Measurements from ENCODE around the gene MAP3K3.

DNA sequence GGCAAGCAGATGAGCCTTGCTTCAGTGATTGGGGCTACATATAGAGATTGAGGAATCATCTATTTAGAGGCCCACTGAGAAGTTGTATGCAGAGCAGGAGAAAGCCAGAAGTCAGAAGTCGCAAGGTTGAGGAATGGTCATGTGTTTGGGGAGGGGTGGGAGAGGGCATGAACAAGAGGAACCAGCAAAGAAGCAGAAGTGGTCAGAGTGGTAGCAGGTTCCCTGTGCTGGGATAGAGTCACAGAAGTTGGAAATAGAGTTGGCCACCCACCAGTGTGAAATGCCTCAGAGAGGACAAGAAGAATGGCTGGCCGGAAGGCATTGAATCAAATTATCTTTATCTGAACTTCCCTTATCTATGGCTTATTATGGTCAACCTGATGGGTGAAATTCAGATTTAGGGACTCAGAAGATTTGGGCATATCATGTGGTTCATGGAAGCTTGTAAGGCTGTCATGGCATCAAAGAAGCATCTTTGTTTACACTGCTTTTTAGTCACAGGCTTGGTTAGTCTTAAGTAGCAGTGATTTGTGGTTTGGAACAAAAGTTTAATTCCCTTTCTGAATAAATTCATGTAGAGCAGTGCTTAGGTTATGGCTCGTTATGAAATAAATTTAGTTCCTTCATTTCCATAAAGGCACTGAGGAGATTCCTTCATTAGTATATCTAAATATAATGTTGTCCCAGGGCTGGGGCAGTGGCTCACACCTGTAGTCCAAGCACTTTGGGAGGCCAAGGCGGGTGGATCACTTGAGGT is 19.7 kb downstream of the MAP3K3 start:
- TF ChIP-seq, protein P1, sequence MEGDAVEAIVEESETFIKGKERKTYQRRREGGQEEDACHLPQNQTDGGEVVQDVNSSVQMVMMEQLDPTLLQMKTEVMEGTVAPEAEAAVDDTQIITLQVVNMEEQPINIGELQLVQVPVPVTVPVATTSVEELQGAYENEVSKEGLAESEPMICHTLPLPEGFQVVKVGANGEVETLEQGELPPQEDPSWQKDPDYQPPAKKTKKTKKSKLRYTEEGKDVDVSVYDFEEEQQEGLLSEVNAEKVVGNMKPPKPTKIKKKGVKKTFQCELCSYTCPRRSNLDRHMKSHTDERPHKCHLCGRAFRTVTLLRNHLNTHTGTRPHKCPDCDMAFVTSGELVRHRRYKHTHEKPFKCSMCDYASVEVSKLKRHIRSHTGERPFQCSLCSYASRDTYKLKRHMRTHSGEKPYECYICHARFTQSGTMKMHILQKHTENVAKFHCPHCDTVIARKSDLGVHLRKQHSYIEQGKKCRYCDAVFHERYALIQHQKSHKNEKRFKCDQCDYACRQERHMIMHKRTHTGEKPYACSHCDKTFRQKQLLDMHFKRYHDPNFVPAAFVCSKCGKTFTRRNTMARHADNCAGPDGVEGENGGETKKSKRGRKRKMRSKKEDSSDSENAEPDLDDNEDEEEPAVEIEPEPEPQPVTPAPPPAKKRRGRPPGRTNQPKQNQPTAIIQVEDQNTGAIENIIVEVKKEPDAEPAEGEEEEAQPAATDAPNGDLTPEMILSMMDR (IDR thresholded peaks at IDR 0.05), result no peak
- TF ChIP-seq EP300 (IDR thresholded peaks at IDR 0.05), result no peak

All from ovary (tissue), 3 donors.